ENCODE data around the gene SLC9A5. TPM values are rescaled to one million over a fixed set of nuclear protein-coding genes. Genes with fewer than 3 reads are reported as not detected.

The SLC9A5 gene
- total RNA-seq, 1 donor from 2014 or later = 0.60 TPM

- no peak for DNase-seq (ENCODE audit: low read depth in 2 of 2)
These were observed 33.0 kb downstream of the SLC9A5 start for GRCh38 chr16:67281536-67282446.

GRCh38 chr16:67282447-67282805 lies 33.6 kb downstream of the SLC9A5 start:
- DNase-seq (ENCODE audit: low read depth in 2 of 2) = no peak

- DNase-seq (ENCODE audit: low read depth in 2 of 2) = peak in 1 of 2 donors; percentile 30
These were observed 34.5 kb downstream of the SLC9A5 start for GRCh38 chr16:67283039-67283825.

GRCh38 chr16:67283826-67284555 lies 35.2 kb downstream of the SLC9A5 start:
- DNase-seq (ENCODE audit: low read depth in 2 of 2) = no peak

- DNase-seq (ENCODE audit: low read depth in 2 of 2) = peak; percentile 45 to 67
These were observed 36.2 kb downstream of the SLC9A5 start for GRCh38 chr16:67284699-67285646.

GRCh38 chr16:67286441-67287235 lies 37.9 kb downstream of the SLC9A5 start:
- DNase-seq (ENCODE audit: low read depth in 2 of 2) = no peak

- no peak for DNase-seq (ENCODE audit: low read depth in 2 of 2)
These were observed 39.2 kb downstream of the SLC9A5 start for GRCh38 chr16:67287960-67288359.

GRCh38 chr16:67291461-67291860 lies 42.7 kb downstream of the SLC9A5 start:
- no peak for DNase-seq (ENCODE audit: low read depth in 2 of 2)

- DNase-seq (ENCODE audit: low read depth in 2 of 2) = no peak
These were observed 45.5 kb downstream of the SLC9A5 start for GRCh38 chr16:67294171-67294757.

- no peak for DNase-seq (ENCODE audit: low read depth in 2 of 2)
These were observed 46.2 kb downstream of the SLC9A5 start for GRCh38 chr16:67294938-67295361.

GRCh38 chr16:67296420-67296819 lies 47.6 kb downstream of the SLC9A5 start:
- peak in 1 of 2 donors; percentile 44 for DNase-seq (ENCODE audit: low read depth in 2 of 2)

GRCh38 chr16:67298277-67298676 lies 49.5 kb downstream of the SLC9A5 start:
- no peak for DNase-seq (ENCODE audit: low read depth in 2 of 2)

- DNase-seq (ENCODE audit: low read depth in 2 of 2) = no peak
These were observed 50.5 kb downstream of the SLC9A5 start for GRCh38 chr16:67299269-67299668.

- DNase-seq (ENCODE audit: low read depth in 2 of 2) = no peak
These were observed 52.5 kb downstream of the SLC9A5 start for GRCh38 chr16:67301080-67301782.

- no peak for DNase-seq (ENCODE audit: low read depth in 2 of 2)
These were observed 53.3 kb downstream of the SLC9A5 start for GRCh38 chr16:67302076-67302475.

- DNase-seq (ENCODE audit: low read depth in 2 of 2) = no peak
These were observed 54.2 kb downstream of the SLC9A5 start for GRCh38 chr16:67302970-67303369.

GRCh38 chr16:67304020-67304419 lies 55.2 kb downstream of the SLC9A5 start:
- DNase-seq (ENCODE audit: low read depth in 2 of 2) = no peak

- no peak for DNase-seq (ENCODE audit: low read depth in 2 of 2)
These were observed 56.7 kb downstream of the SLC9A5 start for GRCh38 chr16:67305216-67306071.

All from lung microvascular endothelial cell (primary cell).